Skeletal muscle satellite cell (primary cell): Measurements from ENCODE around the gene L1CAM.

Experiments used
- H3K27me3 ChIP-seq: 2 replicates; pipeline ENCODE4 v1.7.0; 2013; ENCODE audit warnings: low read length; ENCODE audit not compliant: control insufficient read depth, insufficient read depth
- H3K36me3 ChIP-seq: 2 replicates; pipeline ENCODE4 v1.7.0; 2013; ENCODE audit warnings: mild to moderate bottlenecking, control low read depth, low read length; ENCODE audit not compliant: insufficient read depth
- H3K4me1 ChIP-seq: 2 replicates; pipeline ENCODE4 v1.7.0; 2013; ENCODE audit warnings: low read length; ENCODE audit not compliant: control insufficient read depth, insufficient read depth
- H3K4me2 ChIP-seq: 2 replicates; pipeline ENCODE4 v1.7.0; 2013; ENCODE audit warnings: mild to moderate bottlenecking, low read length
- H3K4me3 ChIP-seq: 2 replicates; pipeline ENCODE4 v1.7.0; 2013; ENCODE audit warnings: low read length
- H3K9ac ChIP-seq: 2 replicates; pipeline ENCODE4 v1.7.0; 2013; ENCODE audit warnings: mild to moderate bottlenecking, low read depth, low read length, moderate library complexity
- H3K9me3 ChIP-seq: replicated peaks from 2 replicates; pipeline ENCODE4 v1.7.0; 2013; ENCODE audit warnings: mild to moderate bottlenecking, control low read depth, low read length

L1CAM gene

GRCh38 chrX:153879741-153880439 lies 6.1 kb downstream of the L1CAM start:
- Histone ChIP-seq H3K9me3 (no peaks in the 10 kb centered on the region), H3K27me3 (peaks cover 58% of the 10 kb centered on the region), H3K36me3 (no peaks in the 10 kb centered on the region), H3K4me3 (no peak overlapping the region), H3K9ac (no peak overlapping the region), H3K4me1 (no peaks in the 10 kb centered on the region), H3K4me2 (no peak overlapping the region)

DNA sequence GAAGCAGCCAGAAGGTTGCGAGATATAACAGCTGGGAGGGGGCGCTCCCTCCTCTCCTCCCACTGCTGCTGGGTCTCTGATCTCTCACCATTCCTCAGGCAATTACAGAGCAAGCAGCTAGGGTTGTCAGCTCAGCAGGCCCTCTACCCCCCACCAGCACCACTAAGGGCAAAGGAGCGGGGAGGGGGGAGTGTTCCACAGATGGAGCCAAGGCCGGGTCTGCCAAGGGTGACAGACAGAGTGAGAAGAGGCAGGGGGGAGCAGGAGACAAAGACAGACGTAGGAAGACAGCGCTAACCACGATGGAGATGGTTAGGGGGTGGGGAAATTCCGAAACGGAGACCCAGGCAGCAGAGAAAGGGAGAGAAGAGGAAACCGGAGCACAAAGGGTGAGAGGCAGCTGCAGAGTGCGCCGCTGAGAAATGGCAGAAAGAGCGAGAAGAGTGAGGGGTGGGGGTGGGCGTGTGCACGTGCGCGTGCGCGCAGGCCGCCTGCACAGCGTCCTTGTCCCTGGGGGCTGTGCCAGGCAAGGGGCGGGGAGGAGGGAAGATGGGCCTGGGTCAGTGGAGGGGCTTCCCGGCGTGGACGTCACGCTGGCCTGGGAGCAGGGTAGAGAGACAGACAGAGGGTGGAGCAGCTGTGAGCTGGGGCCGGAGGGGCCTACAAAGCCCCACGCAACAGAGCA lies 6.9 kb downstream of the L1CAM start:
- no peaks in the 10 kb centered on the region for H3K36me3 ChIP-seq
- no peaks in the 10 kb centered on the region for H3K9me3 ChIP-seq
- H3K27me3 ChIP-seq = peaks cover 51% of the 10 kb centered on the region
- no peaks in the 10 kb centered on the region for H3K4me1 ChIP-seq
- H3K4me3 ChIP-seq = no peak overlapping the region
- no peak overlapping the region for H3K9ac ChIP-seq
- no peak overlapping the region for H3K4me2 ChIP-seq

DNA sequence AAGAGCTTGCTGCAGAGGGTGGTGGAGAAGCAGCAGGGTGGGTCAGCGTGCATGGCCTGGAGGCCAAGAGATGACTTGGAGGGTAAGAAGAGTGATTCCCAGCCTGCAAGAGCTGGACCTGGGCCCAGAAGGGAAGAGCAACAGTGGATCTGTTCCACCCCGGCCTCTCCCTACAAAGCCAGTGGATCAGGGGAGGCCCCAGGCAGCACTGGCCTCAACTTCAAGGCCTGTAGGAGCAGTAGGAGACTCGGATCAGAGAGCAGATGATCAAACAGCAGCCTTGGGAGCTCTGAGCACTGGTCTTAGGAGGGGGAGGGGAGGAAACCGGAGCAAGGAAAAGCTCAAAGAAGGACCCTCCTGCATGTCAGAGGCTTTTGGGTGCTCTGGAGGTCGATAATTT lies 7.6 kb downstream of the L1CAM start:
- H3K4me1 ChIP-seq = no peaks in the 10 kb centered on the region
- no peaks in the 10 kb centered on the region for H3K36me3 ChIP-seq
- H3K27me3 ChIP-seq = peaks cover 52% of the 10 kb centered on the region
- H3K4me3 ChIP-seq = no peak overlapping the region
- no peak overlapping the region for H3K4me2 ChIP-seq
- H3K9me3 ChIP-seq = no peaks in the 10 kb centered on the region
- no peak overlapping the region for H3K9ac ChIP-seq

DNA sequence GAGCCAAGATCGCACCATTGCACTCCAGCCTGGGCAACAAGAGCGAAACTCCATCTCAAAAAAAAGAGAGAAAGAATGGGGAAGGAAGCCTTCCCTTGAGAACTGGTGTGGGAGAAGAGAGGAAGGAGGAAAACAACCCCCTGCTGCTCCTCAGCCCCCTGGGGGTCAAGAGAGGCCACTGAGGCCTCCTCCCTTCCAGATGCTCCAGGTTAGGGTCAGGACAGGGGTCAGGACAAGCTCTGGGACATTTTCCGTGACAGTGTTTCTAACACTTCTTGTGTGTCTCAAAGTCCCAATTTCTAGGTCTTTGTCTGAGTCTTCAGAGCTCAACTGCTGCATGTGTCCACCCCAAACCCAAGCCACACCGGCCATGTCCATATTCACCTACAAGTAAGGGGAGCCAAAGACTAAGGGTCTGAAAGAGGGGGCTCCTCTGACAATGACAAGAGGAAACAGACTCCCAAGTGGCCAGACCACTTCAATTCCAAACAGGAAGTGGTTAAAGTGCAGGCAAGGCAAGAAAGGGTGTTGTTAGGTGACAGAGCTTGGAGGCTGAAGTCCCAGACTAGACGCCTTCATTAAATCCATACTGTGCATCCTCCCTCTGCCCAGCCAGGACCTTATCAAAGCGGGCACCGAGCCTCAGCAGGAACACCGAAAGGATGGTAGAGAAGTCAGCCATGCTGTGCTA lies 8.3 kb downstream of the L1CAM start:
- Histone ChIP-seq H3K9ac (no peak overlapping the region), H3K4me3 (no peak overlapping the region), H3K9me3 (no peaks in the 10 kb centered on the region), H3K27me3 (peaks cover 55% of the 10 kb centered on the region), H3K4me1 (no peaks in the 10 kb centered on the region), H3K4me2 (no peak overlapping the region), H3K36me3 (no peaks in the 10 kb centered on the region)

GRCh38 chrX:153876112-153876491 lies 9.9 kb downstream of the L1CAM start:
- H3K9me3 ChIP-seq = no peaks in the 10 kb centered on the region
- H3K4me2 ChIP-seq = no peak overlapping the region
- H3K27me3 ChIP-seq = peaks cover 45% of the 10 kb centered on the region
- no peaks in the 10 kb centered on the region for H3K4me1 ChIP-seq
- H3K9ac ChIP-seq = no peak overlapping the region
- no peak overlapping the region for H3K4me3 ChIP-seq
- H3K36me3 ChIP-seq = no peaks in the 10 kb centered on the region

DNA sequence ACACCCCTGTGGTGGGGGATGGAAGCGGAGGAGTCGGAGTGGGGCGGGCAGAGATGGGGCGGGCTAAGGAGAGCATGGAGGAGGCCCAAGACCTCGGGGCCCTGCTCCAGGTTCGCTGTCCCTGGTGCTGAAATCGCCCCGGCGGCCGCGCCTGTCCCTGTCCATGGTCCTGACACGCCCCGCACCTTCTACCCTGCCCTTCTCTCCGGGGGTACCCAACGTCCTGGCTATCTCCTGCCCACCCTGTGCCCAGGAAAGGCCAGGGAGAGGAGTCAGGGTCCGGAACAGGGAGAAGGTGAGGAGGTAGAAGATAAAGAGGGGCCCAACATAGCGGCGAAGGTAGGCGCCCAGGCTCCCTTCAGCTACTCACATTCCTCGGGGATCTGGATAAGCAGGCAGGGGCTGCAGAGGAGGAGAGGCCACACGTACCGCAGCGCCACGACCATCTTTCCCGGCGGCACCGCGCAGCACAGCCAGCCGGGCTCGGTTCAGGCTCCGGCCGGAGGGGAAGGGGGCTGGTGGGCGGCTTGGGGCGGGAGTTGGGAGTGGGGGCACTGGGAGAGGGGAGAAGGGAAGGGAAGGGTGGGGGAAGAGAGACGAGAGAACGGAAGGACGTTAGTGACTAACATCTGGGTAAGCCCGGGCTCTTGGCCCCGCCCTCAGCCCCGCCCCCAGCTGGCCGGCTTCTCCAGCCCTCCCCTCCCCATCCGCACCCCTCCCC lies 10.4 kb downstream of the L1CAM start:
- Histone ChIP-seq H3K9me3 (no peaks in the 10 kb centered on the region), H3K4me2 (no peak overlapping the region), H3K9ac (no peak overlapping the region), H3K36me3 (no peaks in the 10 kb centered on the region), H3K4me1 (no peaks in the 10 kb centered on the region), H3K27me3 (peaks cover 39% of the 10 kb centered on the region), H3K4me3 (no peak overlapping the region)

DNA sequence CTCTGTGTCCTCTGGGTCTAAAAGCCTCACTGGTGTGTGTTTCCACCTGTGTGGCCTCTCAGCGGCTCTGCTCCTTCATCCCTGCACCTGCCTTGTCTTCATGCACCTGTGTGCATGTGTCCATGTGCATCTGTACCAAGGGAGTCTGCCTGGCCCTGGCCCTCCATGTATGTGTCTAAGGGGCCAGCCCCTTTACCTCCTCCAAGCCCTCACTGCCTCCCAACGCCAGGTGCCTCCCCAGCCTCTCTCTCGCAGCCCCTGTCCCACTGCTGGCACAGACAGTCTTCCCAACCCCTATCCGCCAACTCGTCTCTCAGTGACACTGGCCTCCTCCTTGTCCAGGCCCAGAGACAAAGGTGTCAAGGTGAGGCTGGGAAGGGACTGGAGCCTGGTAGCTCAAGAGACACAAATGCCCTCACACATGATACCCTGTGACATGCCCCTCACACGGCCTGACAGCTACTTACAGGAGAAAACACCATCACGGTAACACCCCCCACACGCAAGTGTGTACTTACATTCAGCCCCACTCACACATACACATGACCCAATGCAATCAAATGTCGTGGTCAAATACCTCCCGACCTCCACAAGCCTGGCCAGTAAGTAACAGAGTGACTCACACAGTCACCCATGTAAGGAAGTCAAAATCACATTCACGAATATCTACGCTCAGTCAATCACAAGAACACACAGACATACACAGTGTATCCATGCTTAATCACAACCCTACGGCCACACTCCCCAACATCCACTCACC lies 11.4 kb downstream of the L1CAM start:
- no peaks in the 10 kb centered on the region for H3K4me1 ChIP-seq
- H3K9ac ChIP-seq = no peak overlapping the region

DNA sequence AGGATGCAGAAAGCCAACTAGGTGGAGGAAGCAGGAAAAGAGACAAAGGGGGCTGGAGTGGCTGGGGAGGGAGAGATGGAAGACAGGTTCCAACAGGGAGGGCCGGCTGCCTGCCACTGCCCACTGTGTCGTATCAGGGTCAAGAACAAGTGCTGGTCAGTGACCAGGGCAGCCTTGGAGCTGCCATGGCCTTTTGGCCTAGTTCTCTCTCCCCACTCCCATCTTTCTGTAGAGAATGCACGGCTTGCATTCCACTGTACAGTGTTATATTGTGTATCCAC lies 11.9 kb downstream of the L1CAM start:
- Histone ChIP-seq H3K4me1 (no peaks in the 10 kb centered on the region), H3K36me3 (no peaks in the 10 kb centered on the region), H3K9me3 (no peaks in the 10 kb centered on the region), H3K4me2 (no peak overlapping the region), H3K9ac (no peak overlapping the region), H3K4me3 (no peak overlapping the region), H3K27me3 (peaks cover 26% of the 10 kb centered on the region)

More for the DNA sequence above, 11.4 kb downstream of the L1CAM start:
- H3K4me2 ChIP-seq = no peak overlapping the region
- no peak overlapping the region for H3K4me3 ChIP-seq
- H3K9me3 ChIP-seq = no peaks in the 10 kb centered on the region
- H3K36me3 ChIP-seq = no peaks in the 10 kb centered on the region
- H3K27me3 ChIP-seq = peaks cover 31% of the 10 kb centered on the region

DNA sequence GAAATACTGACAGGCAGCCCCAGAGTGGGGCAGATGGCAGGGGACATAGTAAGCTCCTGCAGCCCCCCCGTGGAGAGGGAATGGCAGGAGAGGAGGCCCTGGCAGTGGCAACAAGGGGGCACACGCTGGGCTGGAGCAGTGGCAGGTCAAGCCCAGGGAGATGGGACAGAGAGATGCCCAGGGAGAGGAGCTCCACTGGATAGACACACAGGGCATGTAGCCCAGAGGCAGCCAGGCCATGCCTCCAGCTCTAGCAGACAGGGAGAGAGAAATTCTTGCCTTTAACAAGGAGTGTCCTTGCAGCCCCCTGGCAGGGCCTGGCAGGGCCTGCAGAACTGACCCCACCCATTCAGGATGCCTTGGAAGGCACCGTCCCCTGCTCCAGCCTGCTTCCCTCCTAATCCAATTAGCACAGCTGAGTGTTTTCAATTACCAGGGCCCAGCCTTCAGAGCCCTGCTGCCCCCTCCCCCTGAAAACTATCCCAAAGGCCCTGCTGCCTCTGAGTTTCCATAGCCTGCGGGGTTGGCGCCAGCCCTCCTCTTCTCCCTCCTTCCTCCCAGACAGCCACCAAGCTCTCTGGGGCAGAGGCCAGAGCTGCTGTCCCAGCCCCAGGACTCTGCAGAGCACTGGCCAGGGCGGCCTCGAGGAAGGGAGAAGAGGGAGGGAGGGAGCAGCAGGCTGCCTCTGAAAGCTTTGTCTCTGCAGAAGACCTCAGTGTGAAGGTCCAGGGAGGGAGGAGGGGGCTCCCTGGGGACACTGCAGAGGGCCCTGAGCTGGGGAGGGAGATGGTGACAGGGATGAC lies 12.5 kb downstream of the L1CAM start:
- Histone ChIP-seq H3K36me3 (no peaks in the 10 kb centered on the region), H3K9ac (no peak overlapping the region), H3K27me3 (peaks cover 25% of the 10 kb centered on the region), H3K4me2 (no peak overlapping the region), H3K4me1 (no peaks in the 10 kb centered on the region), H3K9me3 (no peaks in the 10 kb centered on the region), H3K4me3 (no peak overlapping the region)

DNA sequence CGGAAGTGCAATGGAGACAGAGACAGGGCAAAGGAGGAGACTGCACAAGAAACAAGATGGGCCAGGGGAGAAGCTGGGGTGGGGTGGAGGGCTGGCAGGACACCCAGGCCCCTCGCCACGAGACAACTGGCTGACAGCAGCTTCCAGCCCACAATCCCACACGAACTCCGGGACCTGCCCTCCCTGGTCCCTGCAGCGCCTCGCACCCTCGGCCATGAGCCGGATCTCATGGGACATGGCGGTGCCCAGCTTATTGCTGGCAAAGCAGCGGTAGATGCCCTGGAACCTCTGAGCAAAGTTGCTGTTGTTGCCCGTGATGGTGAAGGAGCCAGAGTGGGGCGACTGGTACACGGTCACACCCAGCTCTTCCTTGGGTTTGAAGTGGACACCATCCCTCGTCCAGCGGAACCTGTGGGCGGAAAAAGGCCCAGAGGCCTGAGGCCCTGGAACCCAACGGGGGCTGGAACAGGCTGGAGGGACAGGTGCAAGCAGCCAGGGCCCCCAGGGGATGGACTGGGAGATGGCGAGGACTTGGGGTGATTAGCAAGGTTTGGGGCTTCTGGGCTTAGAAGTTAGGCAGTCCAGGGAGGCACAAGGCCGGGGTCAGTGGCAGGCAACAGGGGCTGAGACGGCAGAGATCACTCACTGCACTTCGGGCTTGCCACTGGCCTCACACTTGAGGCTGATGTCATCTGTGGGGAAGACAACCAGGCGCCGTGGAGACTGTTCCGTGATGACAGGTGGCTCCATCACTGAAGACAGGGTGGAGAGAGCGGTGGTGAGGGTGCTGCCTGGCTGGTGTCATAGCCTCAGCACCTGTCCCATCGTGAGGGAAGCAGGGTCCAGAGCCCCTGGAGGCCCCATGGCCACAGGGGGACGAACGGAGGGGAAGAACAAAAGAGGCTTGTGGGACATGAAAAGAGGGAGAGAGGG lies 13.8 kb downstream of the L1CAM start:
- no peaks in the 10 kb centered on the region for H3K4me1 ChIP-seq
- H3K4me2 ChIP-seq = no peak overlapping the region
- H3K36me3 ChIP-seq = no peaks in the 10 kb centered on the region
- peaks cover 18% of the 10 kb centered on the region for H3K27me3 ChIP-seq
- no peak overlapping the region for H3K4me3 ChIP-seq
- no peaks in the 10 kb centered on the region for H3K9me3 ChIP-seq
- H3K9ac ChIP-seq = no peak overlapping the region
